ENCODE results near the gene GCNT3. TPM values are rescaled to one million over a fixed set of nuclear protein-coding genes. Genes with fewer than 3 reads are reported as not detected.

The GCNT3 gene
- total and polyA plus RNA-seq, 2 experiments from 2014 or later: 0.23 TPM; not detected in 1

- Histone ChIP-seq H3K9me3 (ENCODE audit: low read depth) (no peaks in the 10 kb centered on the region), H3K4me3 (no peak overlapping the region), H3K4me1 (ENCODE audit: low read depth) (peaks cover 8% of the 10 kb centered on the region), H3K36me3 (no peaks in the 10 kb centered on the region), H3K27ac (no peak overlapping the region), H3K27me3 (no peaks in the 10 kb centered on the region)
- TF ChIP-seq CTCF (IDR thresholded peaks at IDR 0.05; ENCODE audit: low read depth, low read length): no peak
- peak in 1 of 2 donors; percentile 7 for DNase-seq (ENCODE audit: low read depth in 1 of 2, low spot score in 1 of 2)
These were observed 20.2 kb upstream of the GCNT3 start for GRCh38 chr15:59591356-59591755.

- Histone ChIP-seq H3K4me1 (ENCODE audit: low read depth) (peaks cover 8% of the 10 kb centered on the region), H3K9me3 (ENCODE audit: low read depth) (no peaks in the 10 kb centered on the region), H3K27ac (peak overlapping the region; percentile 14), H3K27me3 (no peaks in the 10 kb centered on the region), H3K4me3 (no peak overlapping the region), H3K36me3 (no peaks in the 10 kb centered on the region)
- no peak for TF ChIP-seq CTCF (IDR thresholded peaks at IDR 0.05; ENCODE audit: low read depth, low read length)
- peak; percentile 8 to 68 for DNase-seq (ENCODE audit: low read depth in 1 of 2, low spot score in 1 of 2)
These were observed 17.1 kb upstream of the GCNT3 start for GRCh38 chr15:59594493-59594942.

- TF ChIP-seq CTCF (IDR thresholded peaks at IDR 0.05; ENCODE audit: low read depth, low read length): no peak
- no peaks in the 10 kb centered on the region for H3K9me3 ChIP-seq (ENCODE audit: low read depth)
- peak overlapping the region; percentile 14 for H3K27ac ChIP-seq
- H3K4me3 ChIP-seq: no peak overlapping the region
- H3K27me3 ChIP-seq: no peaks in the 10 kb centered on the region
- H3K4me1 ChIP-seq (ENCODE audit: low read depth): peaks cover 8% of the 10 kb centered on the region
- no peak for DNase-seq (ENCODE audit: low read depth in 1 of 2, low spot score in 1 of 2)
- no peaks in the 10 kb centered on the region for H3K36me3 ChIP-seq
These were observed 16.6 kb upstream of the GCNT3 start for GRCh38 chr15:59594991-59595390.

- DNase-seq (ENCODE audit: low read depth in 1 of 2, low spot score in 1 of 2): no peak
- no peak for TF ChIP-seq CTCF (IDR thresholded peaks at IDR 0.05; ENCODE audit: low read depth, low read length)
- H3K27ac ChIP-seq: no peak overlapping the region
- H3K4me1 ChIP-seq (ENCODE audit: low read depth): peaks cover 8% of the 10 kb centered on the region
- H3K36me3 ChIP-seq: no peaks in the 10 kb centered on the region
- no peaks in the 10 kb centered on the region for H3K9me3 ChIP-seq (ENCODE audit: low read depth)
- no peaks in the 10 kb centered on the region for H3K27me3 ChIP-seq
- no peak overlapping the region for H3K4me3 ChIP-seq
These were observed 16.1 kb upstream of the GCNT3 start for GRCh38 chr15:59595434-59595915.

- TF ChIP-seq CTCF (IDR thresholded peaks at IDR 0.05; ENCODE audit: low read depth, low read length): no peak
- DNase-seq (ENCODE audit: low read depth in 1 of 2, low spot score in 1 of 2): no peak
- Histone ChIP-seq H3K36me3 (no peaks in the 10 kb centered on the region), H3K27me3 (no peaks in the 10 kb centered on the region), H3K4me3 (no peak overlapping the region), H3K27ac (no peak overlapping the region), H3K4me1 (ENCODE audit: low read depth) (peaks cover 4% of the 10 kb centered on the region), H3K9me3 (ENCODE audit: low read depth) (no peaks in the 10 kb centered on the region)
These were observed 14.9 kb upstream of the GCNT3 start for GRCh38 chr15:59596640-59597039.

Measured in cardiac muscle cell (in vitro differentiated cells and primary cell).